GM19438 (cell line): ENCODE measurements around the gene CLEC4D.
"Not testable (repeated sequence)": the region's sequence is repeated elsewhere in the genome, so short reads cannot be mapped to it uniquely, and the experiment has no call there.

ENCODE experiments used
- ATAC-seq: cut with Tn5 transposase; IDR thresholded peaks from one replicate; pipeline ENCODE4 v1.9.1; 2021; ENCODE audit warnings: low read depth; ENCODE audit not compliant: unreplicated experiment

Gene CLEC4D

DNA sequence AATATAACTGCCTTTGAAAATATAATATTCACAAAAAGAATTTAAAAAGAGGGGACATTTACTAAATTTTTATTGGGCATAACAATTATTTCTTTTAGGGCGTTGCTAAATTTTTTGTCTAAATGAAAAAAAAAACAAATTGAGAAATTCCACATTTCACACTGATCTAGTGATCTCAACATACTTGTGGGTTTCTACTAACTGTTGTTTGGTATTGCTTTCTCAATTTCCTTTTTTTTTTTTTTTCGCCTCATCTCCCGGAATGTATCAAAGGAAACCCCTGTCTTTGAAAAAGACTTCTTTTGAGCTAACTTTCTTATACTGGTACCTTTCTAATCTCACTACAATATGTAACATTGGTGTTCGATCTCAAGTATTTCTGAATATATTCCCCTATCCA lies at the start of gene CLEC4D:
TSS of gene CLEC4D (plus strand) at position 248 of the 400 bp plus-strand sequence. CDS start 230 bp downstream, outside the sequence.
- ATAC-seq, result no peak

DNA sequence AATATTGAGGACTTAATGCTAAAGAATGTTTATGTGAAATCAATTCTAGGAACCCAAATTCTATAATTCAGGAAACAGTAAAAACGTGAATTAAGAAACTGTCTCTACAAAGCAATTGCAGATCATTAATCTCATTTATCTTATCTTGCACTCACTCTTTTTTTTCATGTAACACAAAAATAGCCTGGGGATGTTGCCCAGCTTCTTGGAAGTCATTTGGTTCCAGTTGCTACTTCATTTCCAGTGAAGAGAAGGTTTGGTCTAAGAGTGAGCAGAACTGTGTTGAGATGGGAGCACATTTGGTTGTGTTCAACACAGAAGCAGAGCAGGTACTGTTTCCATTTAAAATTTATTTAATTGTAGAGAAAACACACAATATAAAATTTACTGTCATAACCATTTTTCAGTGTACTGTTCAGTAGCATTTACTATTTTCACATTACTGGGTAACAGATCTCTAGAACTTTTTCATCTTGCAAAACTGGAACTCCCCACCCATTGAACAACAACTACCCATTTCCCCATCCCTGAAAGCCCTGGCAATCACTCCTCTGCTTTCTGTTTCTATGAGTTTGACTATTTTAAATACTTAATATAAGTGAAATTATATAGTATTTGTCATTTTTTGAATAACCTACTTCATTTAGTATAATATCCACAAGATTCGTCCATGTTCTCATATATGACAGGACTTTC lies 47.9 kb upstream of the CLEC4D start:
- ATAC-seq, result no peak

DNA sequence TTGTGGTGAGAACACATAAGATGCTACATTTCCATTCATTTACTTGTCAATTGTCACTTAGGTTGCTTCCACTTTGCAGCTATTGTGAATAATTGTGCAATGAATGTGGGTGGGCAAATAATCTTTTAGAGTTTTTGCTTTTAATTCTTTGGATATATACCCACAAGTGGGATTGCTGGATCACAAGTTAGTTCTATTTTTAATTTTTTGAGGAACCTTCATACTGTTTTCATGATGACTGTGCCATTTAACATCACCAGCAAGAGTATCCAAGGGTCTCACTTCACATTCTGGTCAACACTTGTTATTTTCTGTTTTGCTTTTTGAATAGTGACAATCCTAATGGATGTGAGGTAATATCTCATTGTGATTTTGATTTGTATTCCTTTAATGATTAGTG lies 47.1 kb upstream of the CLEC4D start:
- ATAC-seq, result no peak

DNA sequence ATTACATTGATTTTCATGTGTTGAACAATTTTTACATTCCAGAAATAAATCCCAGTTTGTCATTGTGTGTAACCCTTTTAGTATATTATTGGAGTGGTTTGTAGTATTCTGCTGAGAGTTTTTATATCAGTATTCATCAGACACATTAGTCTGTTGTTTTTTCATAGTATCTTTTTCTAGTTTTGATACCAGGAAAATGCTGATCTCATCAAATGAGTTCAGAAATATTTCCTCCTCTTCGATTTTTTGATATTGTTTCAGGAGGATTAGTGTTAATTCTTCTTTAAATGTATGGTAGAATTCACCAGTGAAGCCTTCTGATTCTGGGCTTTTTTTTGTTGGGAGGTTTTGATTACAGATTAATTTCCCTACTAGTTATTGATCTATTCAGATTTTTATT lies 42.2 kb upstream of the CLEC4D start:
- no peak for ATAC-seq

DNA sequence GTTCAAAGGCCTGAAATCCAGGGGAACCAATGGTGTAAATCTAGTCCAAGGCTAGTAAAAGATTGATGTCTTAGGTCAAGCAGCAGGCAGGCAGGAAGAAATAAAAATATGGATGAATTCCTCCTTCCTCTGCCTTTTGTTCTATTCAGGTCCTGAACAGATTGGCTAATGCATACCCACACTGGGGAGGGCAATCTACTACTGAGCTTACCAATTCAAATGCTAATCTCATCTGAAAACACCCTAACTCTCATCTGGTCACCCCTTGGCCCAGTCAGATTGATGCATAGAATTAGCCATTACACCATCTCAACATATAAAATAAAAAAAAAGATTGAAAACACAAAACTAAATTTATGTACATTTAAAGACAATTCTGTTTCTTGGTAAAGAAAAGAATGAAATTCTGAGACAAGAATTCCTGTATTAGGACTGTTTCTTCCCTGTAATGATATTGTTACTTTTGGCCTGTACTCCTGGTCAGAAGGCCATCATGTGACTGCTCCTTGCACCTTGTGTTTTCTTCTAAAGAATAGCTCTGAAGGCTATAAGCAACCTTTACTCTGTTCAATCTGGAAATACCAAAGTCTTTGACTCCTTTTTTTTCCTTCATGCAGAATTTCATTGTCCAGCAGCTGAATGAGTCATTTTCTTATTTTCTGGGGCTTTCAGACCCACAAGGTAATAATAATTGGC lies 37.6 kb upstream of the CLEC4D start:
- no peak for ATAC-seq

DNA sequence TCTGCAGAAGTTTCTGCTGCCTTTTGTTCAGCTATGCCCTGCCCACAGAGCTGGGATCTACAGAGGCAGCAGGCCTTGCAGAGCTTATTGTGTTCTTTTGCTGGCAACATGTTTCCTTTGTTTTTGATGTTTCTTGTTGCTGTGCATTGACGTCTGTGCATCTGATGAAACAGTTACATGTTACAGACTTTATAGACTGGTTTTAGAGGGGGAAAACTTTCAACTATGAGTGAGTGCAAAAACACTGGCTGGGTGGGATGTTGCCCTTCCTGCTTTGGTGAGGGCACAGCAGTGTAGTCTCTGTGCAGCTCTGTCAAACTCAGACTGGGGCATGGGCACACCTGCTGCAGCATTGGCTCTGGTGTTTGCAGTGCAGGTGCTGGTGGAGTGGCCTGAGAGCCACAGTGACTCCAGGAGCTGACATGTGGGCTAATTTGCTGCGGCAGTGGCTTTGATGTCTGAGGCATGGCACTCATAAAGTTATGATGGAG lies 30.7 kb upstream of the CLEC4D start:
- no peak for ATAC-seq

DNA sequence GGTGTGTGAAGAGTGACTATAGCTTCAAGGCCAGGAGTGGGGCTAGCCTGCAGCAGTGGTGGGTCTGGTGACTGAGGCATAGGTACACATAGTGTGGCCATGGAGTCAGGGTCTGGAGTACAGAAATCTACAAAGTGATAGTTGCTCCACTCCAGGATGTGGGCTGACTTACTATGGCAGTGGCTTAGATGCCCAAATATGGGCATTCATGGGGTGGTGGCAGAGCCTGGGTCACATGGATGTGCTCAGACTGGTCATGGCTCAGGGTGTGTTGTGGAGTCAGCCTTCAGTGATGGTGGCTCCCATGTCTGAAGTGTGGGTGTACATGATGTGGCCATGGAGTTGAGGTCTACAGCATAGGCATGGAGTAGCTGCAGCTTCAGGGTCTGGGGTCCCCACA lies 30.2 kb upstream of the CLEC4D start:
- no peak for ATAC-seq

DNA sequence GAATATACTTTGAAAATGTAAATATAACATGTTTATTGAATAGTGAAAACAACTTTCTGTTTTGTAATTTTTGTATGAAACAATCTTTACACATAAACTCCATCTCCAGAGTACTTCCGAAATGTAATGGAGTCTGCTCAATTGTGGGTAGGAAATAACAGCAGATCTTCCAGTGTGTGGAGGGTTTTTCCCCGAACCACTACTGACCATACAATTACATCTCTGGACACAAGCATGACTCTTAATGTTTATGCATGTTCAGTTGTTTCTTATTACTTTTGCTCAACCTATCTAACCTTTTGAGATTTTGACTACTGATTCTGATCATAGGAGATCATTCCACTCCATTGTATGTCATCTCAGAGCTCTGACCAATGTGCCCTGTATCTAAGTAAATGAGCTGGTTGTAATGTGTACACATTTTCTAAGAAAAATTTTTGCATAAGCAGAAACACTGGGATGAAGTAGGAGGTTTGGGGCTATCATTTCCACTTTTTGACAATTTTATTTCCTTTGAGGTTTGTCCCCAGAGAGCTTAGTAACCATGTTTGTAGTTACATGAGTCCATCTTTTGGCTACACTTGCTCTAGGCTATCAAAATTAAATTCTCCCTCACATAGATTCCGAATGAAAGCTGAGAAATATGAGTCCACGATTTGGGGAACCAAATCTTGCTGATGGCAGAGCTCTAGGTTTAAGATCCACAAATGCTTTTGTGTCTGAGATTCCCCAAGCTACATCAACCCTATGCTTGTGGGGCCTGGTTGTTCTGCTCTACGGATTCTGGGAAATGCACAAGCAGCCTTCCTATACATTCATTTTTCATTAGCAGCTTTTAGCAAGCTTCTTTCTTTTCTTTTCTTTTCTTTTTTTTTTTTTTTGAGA lies 21.4 kb upstream of the CLEC4D start:
- ATAC-seq, result no peak

DNA sequence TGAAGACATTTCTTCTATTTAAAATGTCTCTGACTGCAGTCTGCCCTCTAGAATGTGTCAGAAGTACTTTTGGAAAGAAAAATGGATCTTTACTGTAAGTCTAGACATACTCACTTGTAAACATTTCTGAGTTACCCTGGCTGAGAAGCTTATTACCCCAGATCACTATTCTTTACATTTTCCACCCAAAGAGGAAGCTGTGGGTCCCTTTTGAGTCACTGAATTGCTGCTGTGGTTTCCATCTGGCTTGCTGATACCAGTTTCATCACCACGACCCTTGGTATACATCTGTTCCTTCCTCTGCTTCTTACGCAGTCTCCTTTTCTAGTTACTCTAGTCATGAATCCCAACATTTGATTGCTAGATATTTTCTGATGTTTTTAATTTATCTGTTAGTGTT lies 20.2 kb upstream of the CLEC4D start:
- peak; percentile 95 for ATAC-seq

DNA sequence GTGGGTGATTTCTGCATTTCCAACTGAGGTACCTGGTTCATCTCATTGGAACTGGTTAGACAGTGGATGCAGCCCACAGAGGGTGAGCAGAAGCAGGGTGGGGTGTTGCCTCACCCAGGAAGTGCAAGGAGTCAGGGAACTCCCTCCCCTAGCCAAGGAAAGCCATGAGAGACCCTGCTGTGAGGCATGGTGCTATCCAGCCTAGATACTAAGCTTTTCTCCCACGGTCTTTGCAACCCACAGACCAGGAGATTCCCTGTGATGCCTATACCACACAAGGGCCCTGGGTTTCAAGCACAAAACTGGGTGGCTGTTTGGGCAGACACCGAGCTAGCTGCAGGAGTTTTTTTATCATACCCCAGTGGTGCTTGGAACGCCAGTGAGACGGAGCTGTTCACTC lies 17.6 kb upstream of the CLEC4D start:
- ATAC-seq, result not testable (repeated sequence)

DNA sequence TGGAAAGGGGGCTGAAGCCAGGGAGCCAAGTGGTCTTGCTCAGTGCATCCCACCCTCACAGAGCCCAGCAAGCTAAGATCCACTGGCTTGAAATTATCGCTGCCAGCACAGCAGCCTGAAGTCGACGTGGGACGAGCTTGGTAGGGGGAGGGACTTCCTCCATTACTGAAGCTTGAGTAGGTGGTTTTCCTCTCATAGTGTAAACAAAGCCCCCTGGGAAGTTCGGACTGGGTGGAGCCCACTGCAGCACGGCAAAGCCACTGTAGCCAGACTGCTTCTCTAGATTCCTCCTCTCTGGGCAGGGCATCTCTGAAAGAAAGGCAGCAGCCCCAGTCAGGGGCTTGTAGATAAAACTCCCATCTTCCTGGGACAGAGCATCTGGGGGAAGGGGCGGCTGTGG lies 17.2 kb upstream of the CLEC4D start:
- not testable (repeated sequence) for ATAC-seq

DNA sequence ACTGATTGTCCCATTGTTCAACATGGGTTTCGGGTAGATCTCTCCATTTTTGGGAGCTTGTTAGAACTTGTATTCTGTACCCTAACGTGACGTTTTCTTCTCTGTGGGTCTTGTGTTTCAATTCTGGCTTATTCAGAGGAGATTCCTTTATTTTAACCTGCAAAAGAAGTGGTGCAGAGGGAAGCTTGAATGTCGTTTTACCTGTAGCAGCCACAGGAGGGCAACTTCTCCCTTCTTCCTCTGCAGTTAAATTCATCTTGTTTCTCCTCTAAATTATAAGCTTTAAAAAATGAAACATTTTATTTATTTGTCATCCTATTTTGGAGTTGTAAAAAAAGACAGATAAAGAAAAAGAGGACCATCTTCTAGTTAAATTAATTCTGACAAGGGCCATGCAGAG lies 13.7 kb upstream of the CLEC4D start:
- no peak for ATAC-seq

DNA sequence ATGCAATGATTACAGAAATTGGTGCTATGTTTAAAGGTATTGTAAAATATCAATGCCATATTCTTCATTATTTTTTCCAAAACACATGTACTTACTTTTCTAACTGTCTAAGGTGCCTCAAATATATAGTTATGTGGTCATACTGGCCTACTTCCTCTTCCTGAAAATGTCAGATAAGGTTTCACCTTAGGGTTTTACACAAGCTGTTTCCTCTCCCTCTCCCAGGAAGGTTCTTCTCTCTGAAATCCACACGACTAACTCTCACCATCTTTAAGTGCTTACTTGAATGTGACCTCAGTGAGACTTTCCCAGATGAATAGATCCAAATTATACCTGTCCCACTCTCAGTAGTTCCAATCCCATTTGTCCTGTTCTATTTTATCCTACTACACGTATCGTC lies 11.6 kb upstream of the CLEC4D start:
- ATAC-seq, result no peak

DNA sequence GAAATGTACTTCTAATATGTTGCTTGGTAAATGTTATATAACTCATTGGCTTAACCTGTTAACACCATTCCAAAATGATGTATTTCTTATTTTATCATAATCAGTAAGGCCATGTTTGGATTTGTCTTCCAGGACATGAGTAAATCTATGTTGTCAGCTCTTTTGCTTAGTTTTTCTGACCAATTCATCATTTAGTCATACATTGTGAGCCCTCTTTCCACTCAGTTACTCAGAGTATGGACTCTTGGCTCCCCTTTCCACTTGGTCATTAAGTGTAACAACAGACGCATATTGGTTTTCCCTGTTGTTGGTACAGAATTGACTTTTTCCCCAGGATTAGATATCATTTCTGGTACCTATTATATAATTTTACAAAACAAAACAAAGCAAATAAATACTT lies 9.0 kb upstream of the CLEC4D start:
- no peak for ATAC-seq

DNA sequence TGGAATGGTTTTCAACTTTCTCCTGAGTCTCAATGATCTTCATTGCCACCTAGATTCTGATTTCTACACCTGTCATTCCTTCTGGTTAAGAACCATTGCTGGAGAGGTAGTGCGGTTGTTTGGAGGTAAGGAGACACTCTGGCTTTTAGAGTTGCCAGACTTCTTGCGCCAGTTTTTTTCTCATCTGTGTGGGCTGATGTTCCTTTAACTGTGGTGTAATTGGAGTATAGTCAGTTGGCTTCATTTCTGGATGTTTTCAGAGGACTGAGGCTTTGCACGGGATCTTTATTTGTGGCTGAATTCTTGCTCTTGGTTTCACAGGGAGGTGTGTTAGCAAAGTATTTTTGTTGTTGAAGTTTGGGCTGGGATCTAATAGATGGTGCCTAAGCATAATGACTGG lies 5.7 kb upstream of the CLEC4D start:
- ATAC-seq, result no peak

DNA sequence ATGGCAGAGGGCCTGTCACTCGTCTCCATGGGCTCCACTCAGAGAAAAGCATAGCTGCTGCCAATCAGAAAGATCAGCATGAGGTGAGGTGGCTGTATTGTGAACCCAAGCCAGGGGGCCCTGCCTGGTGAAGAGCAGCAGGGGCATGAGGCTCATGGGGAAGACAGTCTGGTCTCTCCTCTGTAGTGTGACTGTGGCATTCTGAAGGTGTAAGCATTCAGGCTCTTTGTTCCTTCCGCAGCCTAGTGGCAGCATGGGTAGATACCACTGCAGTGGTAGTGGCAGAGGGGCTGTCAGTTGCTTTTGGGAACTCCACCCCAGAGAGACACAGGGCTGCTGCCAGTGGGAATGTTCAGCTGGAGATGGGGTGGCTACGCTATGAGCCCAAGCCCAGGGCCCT lies 5.1 kb upstream of the CLEC4D start:
- ATAC-seq, result no peak

DNA sequence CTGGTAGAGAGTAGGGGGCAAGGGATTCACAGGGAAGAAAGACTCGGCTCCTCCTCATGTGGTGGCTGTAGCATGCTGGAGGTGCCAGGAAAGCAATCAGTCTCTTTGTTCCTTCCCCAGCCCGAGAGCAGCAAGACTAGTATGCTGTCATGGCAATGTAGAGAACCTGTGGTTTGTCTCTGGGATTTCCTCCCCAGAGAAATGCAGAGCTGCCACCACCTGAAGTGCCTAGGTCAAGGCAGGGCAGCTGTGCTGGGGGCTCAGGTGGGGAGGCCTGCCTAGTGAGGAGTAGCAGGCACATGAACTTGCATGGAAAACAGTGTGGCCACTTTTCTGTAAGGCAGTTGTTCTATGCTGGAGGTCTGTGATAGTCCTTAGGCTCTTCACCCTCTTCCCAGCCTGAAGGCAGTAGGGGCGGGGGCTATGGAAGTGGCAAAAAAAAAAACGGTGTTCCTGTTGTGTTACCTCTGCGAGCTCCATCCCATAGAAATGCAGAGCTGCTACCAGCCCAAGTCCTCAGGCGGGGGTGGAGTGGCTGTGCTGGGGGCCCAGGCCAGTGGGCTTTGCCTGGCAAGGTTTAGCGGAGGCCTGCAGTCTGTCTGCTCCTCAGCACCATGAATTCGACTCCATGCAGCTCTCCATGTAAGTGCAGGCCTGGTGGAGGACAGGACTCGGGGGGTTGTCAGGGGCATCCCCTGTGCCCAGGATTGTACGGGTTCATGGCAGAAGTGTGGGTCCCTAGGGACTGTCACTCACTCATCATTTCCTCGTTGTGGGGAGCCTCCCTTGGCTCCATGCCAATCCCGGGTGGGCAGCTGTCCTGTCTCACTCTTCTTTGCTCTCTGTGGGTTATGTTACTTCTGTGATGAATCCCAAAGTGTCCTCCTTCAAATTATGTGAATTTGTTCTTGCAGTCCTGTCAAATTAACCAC lies 4.1 kb upstream of the CLEC4D start:
- ATAC-seq, result no peak

DNA sequence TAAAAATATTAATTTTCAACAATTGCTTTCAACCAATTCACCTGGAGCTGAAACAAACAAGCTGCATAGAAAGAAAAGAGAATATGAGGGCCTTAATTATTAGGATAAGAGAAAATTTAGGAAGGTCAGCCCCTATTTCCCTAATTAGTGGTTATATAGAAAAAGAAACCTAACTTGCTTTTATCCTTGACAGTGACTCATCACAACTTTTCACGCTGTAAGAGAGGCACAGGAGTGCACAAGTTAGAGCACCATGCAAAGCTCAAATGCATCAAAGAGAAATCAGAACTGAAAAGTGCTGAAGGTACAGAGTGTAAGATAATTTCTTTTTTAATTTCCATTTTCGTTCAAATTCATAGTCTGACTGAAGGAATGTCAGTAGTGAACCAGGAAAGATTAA lies 4.7 kb downstream of the CLEC4D start:
- no peak for ATAC-seq

DNA sequence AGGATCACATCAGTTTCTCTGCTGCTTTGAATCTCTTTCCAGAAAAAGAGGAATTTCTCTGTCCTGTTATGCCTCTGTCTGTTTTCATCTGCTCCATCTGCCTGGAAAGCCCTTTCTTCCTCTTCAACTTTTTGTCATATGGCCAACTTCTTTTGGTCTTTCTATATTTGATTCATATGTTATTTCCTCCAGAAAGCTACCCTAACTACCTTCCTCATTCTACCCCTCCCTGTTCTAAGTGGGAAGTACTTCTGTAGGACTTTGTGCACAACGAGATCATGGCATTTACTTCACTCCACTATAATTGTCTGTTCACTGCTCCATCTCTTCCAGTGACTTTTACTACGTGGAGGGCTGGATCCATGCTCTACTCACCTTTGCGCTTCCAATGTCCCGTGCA lies 5.9 kb downstream of the CLEC4D start:
- ATAC-seq, result no peak
